AG08396 (cell line): ENCODE data around the gene ARAP1.
A peak's percentile ranks its signal among the peaks of the same experiment; 100 is the strongest.
"Not testable (repeated sequence)": the region's sequence is repeated elsewhere in the genome, so short reads cannot be mapped to it uniquely, and the experiment has no call there.

ENCODE experiments used
- DNase-seq: peaks from one replicate; pipeline ENCODE4 v3.0.0; 2012; ENCODE audit warnings: low spot score, mixed read lengths

ARAP1 gene

GRCh38 chr11:72752088-72752914 is at the start of gene ARAP1:
ARAP1 (minus strand) TSS chr11:72752408; CDS start chr11:72727128, 25,280 bp downstream.
- peak; percentile 94 for DNase-seq

GRCh38 chr11:72799441-72799840 is 47.2 kb upstream of the ARAP1 start:
- no peak for DNase-seq

GRCh38 chr11:72798361-72798760 is 46.2 kb upstream of the ARAP1 start:
- DNase-seq = no peak

- DNase-seq = peak; percentile 99
These were observed 41.5 kb upstream of the ARAP1 start, which contains the start of gene STARD10 for GRCh38 chr11:72793425-72794367. STARD10 (minus strand) TSS chr11:72794047; CDS start chr11:72781181, 12,866 bp downstream.

- no peak for DNase-seq
These were observed 40.8 kb upstream of the ARAP1 start for GRCh38 chr11:72793076-72793424.

GRCh38 chr11:72792437-72793021 is 40.3 kb upstream of the ARAP1 start:
- no peak for DNase-seq

- DNase-seq = not testable (repeated sequence)
These were observed 39.0 kb upstream of the ARAP1 start for GRCh38 chr11:72791228-72791627.

GRCh38 chr11:72789493-72790131 is 37.4 kb upstream of the ARAP1 start:
- DNase-seq = peak; percentile 57

GRCh38 chr11:72788241-72788640 is 36.0 kb upstream of the ARAP1 start:
- no peak for DNase-seq

GRCh38 chr11:72787216-72788104 is 35.3 kb upstream of the ARAP1 start:
- no peak for DNase-seq

- DNase-seq = no peak
These were observed 34.4 kb upstream of the ARAP1 start for GRCh38 chr11:72786305-72787215.

- no peak for DNase-seq
These were observed 32.5 kb upstream of the ARAP1 start for GRCh38 chr11:72784662-72785061.

- DNase-seq = no peak
These were observed 31.1 kb upstream of the ARAP1 start for GRCh38 chr11:72783144-72783905.

- DNase-seq = no peak
These were observed 30.1 kb upstream of the ARAP1 start for GRCh38 chr11:72782081-72782920.

- peak; percentile 74 for DNase-seq
These were observed 29.3 kb upstream of the ARAP1 start for GRCh38 chr11:72781313-72782080.

- DNase-seq = no peak
These were observed 28.8 kb upstream of the ARAP1 start for GRCh38 chr11:72781063-72781312.

GRCh38 chr11:72780296-72781062 is 28.3 kb upstream of the ARAP1 start:
- no peak for DNase-seq
